ENCODE measurements around the gene TBXA2R.

Gene TBXA2R

DNA sequence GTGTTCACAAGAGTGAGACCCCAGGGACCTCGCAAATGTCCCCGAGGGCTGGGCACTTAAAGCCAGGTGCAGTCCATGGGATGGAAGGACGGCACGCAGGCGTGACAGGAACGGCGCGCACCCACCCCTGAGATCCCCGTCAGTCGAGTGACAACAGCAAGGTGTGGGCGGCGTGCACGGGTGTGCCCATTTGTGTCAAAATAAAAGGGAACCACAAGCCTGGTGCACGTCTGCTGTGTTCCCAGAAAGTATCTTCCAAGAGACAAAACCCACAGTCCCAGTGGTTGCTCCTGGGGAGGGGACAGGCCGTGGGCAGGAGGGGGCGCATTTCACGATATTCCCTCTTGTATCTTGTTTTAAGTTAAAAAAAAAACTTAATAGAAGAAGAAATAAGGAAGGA lies 35.6 kb upstream of the TBXA2R start:
- TF ChIP-seq GABPA (IDR thresholded peaks at IDR 0.05; ENCODE audit: low read depth) (no peak), SPI1 (IDR thresholded peaks at IDR 0.05; ENCODE audit: borderline replicate concordance, low read depth) (no peak), POLR2AphosphoS5 (IDR thresholded peaks at IDR 0.05; ENCODE audit: low read depth) (no peak)
- TF ChIP-seq, protein P1, sequence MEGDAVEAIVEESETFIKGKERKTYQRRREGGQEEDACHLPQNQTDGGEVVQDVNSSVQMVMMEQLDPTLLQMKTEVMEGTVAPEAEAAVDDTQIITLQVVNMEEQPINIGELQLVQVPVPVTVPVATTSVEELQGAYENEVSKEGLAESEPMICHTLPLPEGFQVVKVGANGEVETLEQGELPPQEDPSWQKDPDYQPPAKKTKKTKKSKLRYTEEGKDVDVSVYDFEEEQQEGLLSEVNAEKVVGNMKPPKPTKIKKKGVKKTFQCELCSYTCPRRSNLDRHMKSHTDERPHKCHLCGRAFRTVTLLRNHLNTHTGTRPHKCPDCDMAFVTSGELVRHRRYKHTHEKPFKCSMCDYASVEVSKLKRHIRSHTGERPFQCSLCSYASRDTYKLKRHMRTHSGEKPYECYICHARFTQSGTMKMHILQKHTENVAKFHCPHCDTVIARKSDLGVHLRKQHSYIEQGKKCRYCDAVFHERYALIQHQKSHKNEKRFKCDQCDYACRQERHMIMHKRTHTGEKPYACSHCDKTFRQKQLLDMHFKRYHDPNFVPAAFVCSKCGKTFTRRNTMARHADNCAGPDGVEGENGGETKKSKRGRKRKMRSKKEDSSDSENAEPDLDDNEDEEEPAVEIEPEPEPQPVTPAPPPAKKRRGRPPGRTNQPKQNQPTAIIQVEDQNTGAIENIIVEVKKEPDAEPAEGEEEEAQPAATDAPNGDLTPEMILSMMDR (IDR thresholded peaks at IDR 0.05; ENCODE audit: insufficient read depth, low read length), result no peak
- TF ChIP-seq, protein P2, sequence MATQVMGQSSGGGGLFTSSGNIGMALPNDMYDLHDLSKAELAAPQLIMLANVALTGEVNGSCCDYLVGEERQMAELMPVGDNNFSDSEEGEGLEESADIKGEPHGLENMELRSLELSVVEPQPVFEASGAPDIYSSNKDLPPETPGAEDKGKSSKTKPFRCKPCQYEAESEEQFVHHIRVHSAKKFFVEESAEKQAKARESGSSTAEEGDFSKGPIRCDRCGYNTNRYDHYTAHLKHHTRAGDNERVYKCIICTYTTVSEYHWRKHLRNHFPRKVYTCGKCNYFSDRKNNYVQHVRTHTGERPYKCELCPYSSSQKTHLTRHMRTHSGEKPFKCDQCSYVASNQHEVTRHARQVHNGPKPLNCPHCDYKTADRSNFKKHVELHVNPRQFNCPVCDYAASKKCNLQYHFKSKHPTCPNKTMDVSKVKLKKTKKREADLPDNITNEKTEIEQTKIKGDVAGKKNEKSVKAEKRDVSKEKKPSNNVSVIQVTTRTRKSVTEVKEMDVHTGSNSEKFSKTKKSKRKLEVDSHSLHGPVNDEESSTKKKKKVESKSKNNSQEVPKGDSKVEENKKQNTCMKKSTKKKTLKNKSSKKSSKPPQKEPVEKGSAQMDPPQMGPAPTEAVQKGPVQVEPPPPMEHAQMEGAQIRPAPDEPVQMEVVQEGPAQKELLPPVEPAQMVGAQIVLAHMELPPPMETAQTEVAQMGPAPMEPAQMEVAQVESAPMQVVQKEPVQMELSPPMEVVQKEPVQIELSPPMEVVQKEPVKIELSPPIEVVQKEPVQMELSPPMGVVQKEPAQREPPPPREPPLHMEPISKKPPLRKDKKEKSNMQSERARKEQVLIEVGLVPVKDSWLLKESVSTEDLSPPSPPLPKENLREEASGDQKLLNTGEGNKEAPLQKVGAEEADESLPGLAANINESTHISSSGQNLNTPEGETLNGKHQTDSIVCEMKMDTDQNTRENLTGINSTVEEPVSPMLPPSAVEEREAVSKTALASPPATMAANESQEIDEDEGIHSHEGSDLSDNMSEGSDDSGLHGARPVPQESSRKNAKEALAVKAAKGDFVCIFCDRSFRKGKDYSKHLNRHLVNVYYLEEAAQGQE (IDR thresholded peaks at IDR 0.05; ENCODE audit: insufficient replicate concordance, low read depth), result no peak

DNA sequence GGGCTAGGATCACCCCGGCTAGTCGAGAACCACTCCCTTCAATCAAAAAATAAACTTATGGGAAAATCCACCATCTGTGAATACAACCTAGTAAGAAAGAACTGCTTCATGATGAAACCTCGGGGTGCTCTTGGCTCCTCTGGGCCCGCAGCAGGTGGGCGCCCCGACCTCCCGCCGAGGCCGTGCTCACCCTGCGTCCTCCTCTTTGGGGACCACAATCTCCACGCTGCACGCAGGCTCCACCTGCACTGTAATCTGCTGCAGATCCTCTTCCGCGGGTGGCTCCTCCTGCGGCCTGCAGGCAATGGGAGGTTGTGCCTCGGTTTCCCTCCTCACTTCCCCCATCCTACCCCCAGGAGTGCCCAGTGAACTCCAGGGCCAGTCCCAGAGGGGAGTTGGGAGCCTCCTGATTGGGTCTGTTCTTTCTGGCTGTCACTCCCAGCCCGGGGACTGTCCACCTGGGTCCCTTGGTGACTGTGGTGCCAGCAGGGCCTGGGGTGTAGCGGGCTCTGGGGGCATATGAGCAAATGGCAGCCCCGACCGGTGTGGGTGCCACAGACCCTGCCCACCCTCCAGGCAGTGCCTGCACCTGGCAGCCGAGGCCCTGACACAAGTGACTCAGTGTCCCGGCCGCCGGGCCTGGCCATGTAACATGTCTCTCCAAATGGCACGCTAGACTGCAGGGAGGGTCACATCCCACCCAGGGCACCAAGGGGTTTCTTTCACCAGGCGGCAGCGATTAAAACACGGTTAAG lies 35.0 kb upstream of the TBXA2R start:
- no peak overlapping the region for H3K4me3 ChIP-seq (replicated peaks; ENCODE audit: insufficient read depth, low read length)
- no peak overlapping the region for H3K27ac ChIP-seq (replicated peaks)
- no peaks in the 10 kb centered on the region for H3K27me3 ChIP-seq (ENCODE audit: insufficient read depth, poor library complexity, severe bottlenecking)
- DNase-seq (ENCODE audit: low read depth in 1 of 2, low spot score in 1 of 2), result no peak
- TF ChIP-seq POLR2AphosphoS5 (IDR thresholded peaks at IDR 0.05; ENCODE audit: low read depth) (no peak), GABPA (IDR thresholded peaks at IDR 0.05; ENCODE audit: low read depth) (no peak), SPI1 (IDR thresholded peaks at IDR 0.05; ENCODE audit: borderline replicate concordance, low read depth) (no peak)
- TF ChIP-seq, protein P1 (IDR thresholded peaks at IDR 0.05; ENCODE audit: insufficient read depth, low read length), result no peak
- TF ChIP-seq, protein P2 (IDR thresholded peaks at IDR 0.05; ENCODE audit: insufficient replicate concordance, low read depth), result no peak

More for the DNA sequence above, 35.6 kb upstream of the TBXA2R start:
- H3K27ac ChIP-seq (replicated peaks), result no peak overlapping the region
- no peak overlapping the region for H3K4me3 ChIP-seq (replicated peaks; ENCODE audit: insufficient read depth, low read length)
- no peak for DNase-seq (ENCODE audit: low read depth in 1 of 2, low spot score in 1 of 2)
- H3K27me3 ChIP-seq (ENCODE audit: insufficient read depth, poor library complexity, severe bottlenecking), result no peaks in the 10 kb centered on the region

DNA sequence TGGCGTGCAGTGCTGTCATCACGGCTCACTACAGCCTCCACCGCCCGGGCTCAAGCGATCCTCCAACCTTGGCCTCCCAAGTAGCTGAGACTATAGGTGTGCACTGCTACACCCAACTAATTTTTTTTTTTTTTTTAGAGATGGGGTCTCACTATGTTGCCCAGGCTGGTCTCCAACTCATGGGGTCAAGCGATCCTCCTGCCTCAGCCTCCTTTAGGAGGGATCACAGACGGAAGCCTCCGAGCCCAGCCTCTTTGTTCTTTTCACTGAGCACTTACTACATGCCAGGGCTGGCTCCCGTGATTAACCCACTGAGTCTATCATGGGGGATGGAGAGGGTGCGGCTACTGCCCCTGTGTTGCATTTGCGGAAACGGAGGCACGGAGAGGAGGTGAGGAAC lies 32.8 kb upstream of the TBXA2R start:
- no peak for DNase-seq (ENCODE audit: low read depth in 1 of 2, low spot score in 1 of 2)
- no peak for TF ChIP-seq POLR2AphosphoS5 (IDR thresholded peaks at IDR 0.05; ENCODE audit: low read depth)
- TF ChIP-seq, protein P1 (IDR thresholded peaks at IDR 0.05; ENCODE audit: insufficient read depth, low read length), result no peak
- TF ChIP-seq, protein P2 (IDR thresholded peaks at IDR 0.05; ENCODE audit: insufficient replicate concordance, low read depth), result no peak
- no peak for TF ChIP-seq SPI1 (IDR thresholded peaks at IDR 0.05; ENCODE audit: borderline replicate concordance, low read depth)
- TF ChIP-seq GABPA (IDR thresholded peaks at IDR 0.05; ENCODE audit: low read depth), result no peak
- Histone ChIP-seq H3K4me3 (replicated peaks; ENCODE audit: insufficient read depth, low read length) (no peak overlapping the region), H3K27ac (replicated peaks) (no peak overlapping the region), H3K27me3 (ENCODE audit: insufficient read depth, poor library complexity, severe bottlenecking) (no peaks in the 10 kb centered on the region)
